KMS-11 (cell line): ENCODE measurements around the gene ENKD1.

ENCODE experiments used
- H2AFZ ChIP-seq: fragments of 200-600 bp; sonication (generic); 2 replicates; pipeline ENCODE4 v1.6.1; 2016; ENCODE audit warnings: antibody characterized with exemption, mixed run types, low read depth
- H3K27ac ChIP-seq: fragments of 200-600 bp; sonication (generic); 2 replicates; pipeline ENCODE4 v1.6.1; 2016; ENCODE audit warnings: mild to moderate bottlenecking, mixed run types
- H3K27me3 ChIP-seq: fragments of 200-600 bp; sonication (generic); 2 replicates; pipeline ENCODE4 v1.6.1; 2017; ENCODE audit warnings: mild to moderate bottlenecking, low read depth, mixed run types, moderate library complexity; ENCODE audit not compliant: insufficient read depth
- H3K36me3 ChIP-seq: fragments of 200-600 bp; sonication (generic); 2 replicates; pipeline ENCODE4 v1.6.1; 2017; ENCODE audit warnings: mild to moderate bottlenecking, mixed run types; ENCODE audit not compliant: insufficient read depth
- H3K4me1 ChIP-seq: fragments of 200-600 bp; sonication (generic); 2 replicates; pipeline ENCODE4 v1.6.1; 2016; ENCODE audit warnings: mild to moderate bottlenecking, low read depth, mixed run types; ENCODE audit not compliant: poor library complexity, severe bottlenecking
- H3K4me2 ChIP-seq: fragments of 200-600 bp; sonication (generic); 2 replicates; pipeline ENCODE4 v1.7.0; 2016; ENCODE audit warnings: mild to moderate bottlenecking, mixed run types
- H3K4me3 ChIP-seq: fragments of 200-600 bp; sonication (generic); IDR thresholded peaks from 2 replicates; pipeline ENCODE4 v1.6.1; 2017; ENCODE audit warnings: low read depth, low read length, mixed read lengths; ENCODE audit not compliant: insufficient read depth
- H3K79me2 ChIP-seq: fragments of 200-600 bp; sonication (generic); 2 replicates; pipeline ENCODE4 v1.6.1; 2016; ENCODE audit warnings: low read depth, mixed run types; ENCODE audit not compliant: insufficient read depth
- H3K9ac ChIP-seq: fragments of 200-600 bp; sonication (generic); 2 replicates; pipeline ENCODE4 v1.6.1; 2016; ENCODE audit warnings: mild to moderate bottlenecking, mixed run types
- H4K20me1 ChIP-seq: fragments of 200-600 bp; sonication (generic); 2 replicates; pipeline ENCODE4 v1.6.1; 2016; ENCODE audit warnings: mild to moderate bottlenecking, mixed run types; ENCODE audit not compliant: insufficient read depth
- TF ChIP-seq, protein P1 (sequence below): fragments of 200-600 bp; sonication (generic); conservative IDR thresholded peaks from 2 replicates; pipeline ENCODE4 v1.6.1; 2017; ENCODE audit warnings: low read depth, mild to moderate bottlenecking, antibody characterized with exemption, low read length, moderate library complexity, mixed read lengths

The ENKD1 gene

DNA sequence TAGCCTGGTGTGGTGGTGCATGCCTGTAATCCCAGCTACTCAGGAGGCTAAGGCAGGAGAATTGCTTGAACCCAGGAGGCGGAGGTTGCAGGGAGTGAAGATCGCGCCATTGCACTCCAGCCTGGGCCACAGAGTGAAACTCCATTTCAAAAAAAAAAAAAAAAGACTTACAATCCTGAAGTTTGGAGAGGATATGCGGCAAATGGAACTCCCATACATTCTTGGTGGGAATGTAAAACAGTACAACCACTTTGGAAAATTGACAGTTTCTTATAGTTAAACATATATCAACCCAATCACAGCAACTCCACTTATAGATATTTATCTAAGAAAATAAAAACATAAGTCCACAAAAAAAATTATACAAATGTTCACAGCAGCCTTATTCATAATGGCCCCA lies 40.7 kb upstream of the ENKD1 start:
- no peaks in the 10 kb centered on the region for H3K36me3 ChIP-seq
- H4K20me1 ChIP-seq: no peaks in the 10 kb centered on the region; the same call in 1 of the 2 replicates
- TF ChIP-seq, protein P1, sequence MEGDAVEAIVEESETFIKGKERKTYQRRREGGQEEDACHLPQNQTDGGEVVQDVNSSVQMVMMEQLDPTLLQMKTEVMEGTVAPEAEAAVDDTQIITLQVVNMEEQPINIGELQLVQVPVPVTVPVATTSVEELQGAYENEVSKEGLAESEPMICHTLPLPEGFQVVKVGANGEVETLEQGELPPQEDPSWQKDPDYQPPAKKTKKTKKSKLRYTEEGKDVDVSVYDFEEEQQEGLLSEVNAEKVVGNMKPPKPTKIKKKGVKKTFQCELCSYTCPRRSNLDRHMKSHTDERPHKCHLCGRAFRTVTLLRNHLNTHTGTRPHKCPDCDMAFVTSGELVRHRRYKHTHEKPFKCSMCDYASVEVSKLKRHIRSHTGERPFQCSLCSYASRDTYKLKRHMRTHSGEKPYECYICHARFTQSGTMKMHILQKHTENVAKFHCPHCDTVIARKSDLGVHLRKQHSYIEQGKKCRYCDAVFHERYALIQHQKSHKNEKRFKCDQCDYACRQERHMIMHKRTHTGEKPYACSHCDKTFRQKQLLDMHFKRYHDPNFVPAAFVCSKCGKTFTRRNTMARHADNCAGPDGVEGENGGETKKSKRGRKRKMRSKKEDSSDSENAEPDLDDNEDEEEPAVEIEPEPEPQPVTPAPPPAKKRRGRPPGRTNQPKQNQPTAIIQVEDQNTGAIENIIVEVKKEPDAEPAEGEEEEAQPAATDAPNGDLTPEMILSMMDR: no peak
- 0 out of 2 replicates have a peak, but pooled peaks cover 4% of the 10 kb centered on the region for H3K79me2 ChIP-seq
- no peaks in the 10 kb centered on the region for H3K27me3 ChIP-seq
- H3K4me3 ChIP-seq: no peak overlapping the region
- no peak overlapping the region for H3K4me2 ChIP-seq
- H2AFZ ChIP-seq: no peak overlapping the region
- H3K4me1 ChIP-seq: no peaks in the 10 kb centered on the region
- no peak overlapping the region for H3K9ac ChIP-seq
- no peak overlapping the region for H3K27ac ChIP-seq

DNA sequence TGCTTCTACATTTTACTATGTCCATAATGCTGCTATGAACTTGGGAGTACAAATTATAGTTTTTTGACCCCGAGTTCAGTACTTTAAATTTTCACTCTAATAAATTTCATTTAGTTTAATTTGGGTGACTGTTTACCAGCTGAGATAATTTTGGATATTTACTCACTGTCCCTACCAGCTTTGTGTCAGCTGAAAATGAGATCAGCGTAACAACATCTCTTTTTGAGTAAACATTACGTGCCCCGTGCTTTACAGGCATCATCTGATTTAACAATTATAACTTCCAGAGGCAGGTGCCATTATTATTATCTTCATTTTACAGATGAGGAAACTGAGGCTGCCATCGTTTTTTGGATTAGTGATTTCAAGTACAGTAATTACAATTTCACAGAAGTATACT lies 37.6 kb upstream of the ENKD1 start:
- Histone ChIP-seq H3K9ac (no peak overlapping the region), H3K79me2 (no peaks in the 10 kb centered on the region), H4K20me1 (no peaks in the 10 kb centered on the region; the same call in 1 of the 2 replicates), H2AFZ (no peak overlapping the region), H3K36me3 (no peaks in the 10 kb centered on the region), H3K4me1 (no peaks in the 10 kb centered on the region), H3K27ac (no peak overlapping the region), H3K4me2 (no peak overlapping the region), H3K27me3 (no peaks in the 10 kb centered on the region), H3K4me3 (no peak overlapping the region)
- TF ChIP-seq, protein P1: no peak

DNA sequence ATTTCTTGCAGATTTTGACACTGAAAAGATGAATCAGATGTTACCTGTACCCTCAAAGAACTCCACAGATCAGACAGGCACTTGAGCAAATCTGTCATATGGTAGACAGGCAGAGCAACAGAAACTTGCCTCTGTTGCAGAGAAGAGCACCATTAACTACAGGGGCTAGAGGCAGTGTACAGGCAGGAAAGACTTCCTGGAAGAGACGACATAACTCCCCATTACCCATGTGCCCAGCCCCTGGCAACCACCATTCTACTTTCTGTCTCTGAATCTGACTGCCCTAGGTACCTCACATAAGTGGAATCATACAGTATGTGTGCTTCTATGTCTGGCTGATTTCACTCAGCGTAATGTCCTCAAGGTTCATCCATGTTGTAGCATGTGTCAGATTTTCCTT lies 37.1 kb upstream of the ENKD1 start:
- Histone ChIP-seq H2AFZ (no peak overlapping the region), H3K4me3 (no peak overlapping the region), H3K79me2 (no peaks in the 10 kb centered on the region), H3K4me2 (no peak overlapping the region), H3K4me1 (no peaks in the 10 kb centered on the region), H4K20me1 (no peaks in the 10 kb centered on the region; the same call in 1 of the 2 replicates), H3K27ac (no peak overlapping the region), H3K27me3 (no peaks in the 10 kb centered on the region), H3K9ac (no peak overlapping the region), H3K36me3 (no peaks in the 10 kb centered on the region)
- TF ChIP-seq, protein P1: no peak

DNA sequence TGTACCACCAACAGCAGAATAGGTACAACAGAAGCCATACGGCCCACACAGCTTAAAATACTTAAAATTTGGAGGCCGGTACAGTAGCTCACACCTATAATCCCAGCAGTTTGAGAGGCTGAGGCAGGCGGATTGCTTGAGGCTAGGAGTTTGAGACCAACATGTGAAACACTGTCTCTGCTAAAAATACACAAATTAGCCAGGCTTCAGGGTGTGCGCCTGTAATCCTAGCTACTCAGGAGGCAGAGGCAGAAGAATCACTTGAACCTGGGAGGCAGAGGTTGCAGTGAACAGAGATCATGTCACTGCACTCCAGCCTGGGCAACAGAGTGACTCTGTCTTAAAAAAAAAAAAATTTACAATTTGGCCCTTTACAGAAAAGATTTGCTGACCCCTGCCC lies 35.6 kb upstream of the ENKD1 start:
- no peaks in the 10 kb centered on the region for H3K27me3 ChIP-seq
- no peaks in the 10 kb centered on the region for H3K36me3 ChIP-seq
- no peaks in the 10 kb centered on the region for H3K79me2 ChIP-seq
- H2AFZ ChIP-seq: no peak overlapping the region
- no peak overlapping the region for H3K27ac ChIP-seq
- H3K4me3 ChIP-seq: no peak overlapping the region
- no peak overlapping the region for H3K9ac ChIP-seq
- H3K4me1 ChIP-seq: no peaks in the 10 kb centered on the region
- no peaks in the 10 kb centered on the region for H4K20me1 ChIP-seq
- H3K4me2 ChIP-seq: no peak overlapping the region
- TF ChIP-seq, protein P1: no peak

DNA sequence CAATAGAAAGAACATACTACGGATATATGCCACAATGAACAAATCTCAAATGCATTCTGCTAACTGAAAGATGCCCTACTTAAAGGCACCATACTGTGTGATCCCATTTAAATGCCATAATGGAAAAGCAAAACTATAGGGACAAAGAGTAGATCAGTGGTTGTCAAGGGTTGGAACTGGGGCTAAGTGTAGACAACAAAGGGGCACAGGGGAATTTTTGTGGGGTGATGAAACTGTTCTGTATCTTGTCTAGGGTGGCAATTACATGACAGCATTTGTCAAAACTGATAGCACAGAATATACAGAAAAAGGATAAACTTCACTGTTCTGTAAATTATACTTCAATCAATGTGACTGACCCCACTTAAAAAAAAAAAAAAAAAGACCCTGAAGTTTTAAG lies 34.9 kb upstream of the ENKD1 start:
- Histone ChIP-seq H2AFZ (no peak overlapping the region), H3K79me2 (no peaks in the 10 kb centered on the region), H3K4me2 (no peak overlapping the region), H3K36me3 (no peaks in the 10 kb centered on the region), H4K20me1 (no peaks in the 10 kb centered on the region), H3K27me3 (no peaks in the 10 kb centered on the region), H3K9ac (no peak overlapping the region), H3K27ac (no peak overlapping the region), H3K4me1 (no peaks in the 10 kb centered on the region), H3K4me3 (no peak overlapping the region)
- TF ChIP-seq, protein P1: no peak
